Spleen (tissue), 7 donors: ENCODE data around the gene RECQL.

Source experiments
- POLR2AphosphoS5 ChIP-seq, 3 donors: sonication (generic); formaldehyde crosslinking; IDR thresholded peaks; one replicate each; pipeline ENCODE4 v1.5.1; 2017; ENCODE audit warnings: antibody characterized with exemption in 3 of 3
- TF ChIP-seq, protein P1 (sequence below), 11 experiments: fragments of 200-600 bp in 7 of 11; fragments of 450-650 bp in 4 of 11; sonication (generic) in 4 of 11; IDR thresholded peaks in 8 of 11; conservative IDR thresholded peaks in 3 of 11; 1 replicate in 7 of 11; 2 replicates in 4 of 11; pipeline versions ENCODE4 v1.4.0 to v1.8.0; 2016 to 2021; ENCODE audit warnings: antibody characterized with exemption in 11 of 11, inconsistent platforms in 4 of 11, mild to moderate bottlenecking in 1 of 11
- donor health status: DM: no; HTN: no; CAD: no; lungs with moderate emphysema.
- donor health status: DM: no; HTN: no; CAD: no.
- donor health status: DM: no; HTN: no; CAD: no.

DNA sequence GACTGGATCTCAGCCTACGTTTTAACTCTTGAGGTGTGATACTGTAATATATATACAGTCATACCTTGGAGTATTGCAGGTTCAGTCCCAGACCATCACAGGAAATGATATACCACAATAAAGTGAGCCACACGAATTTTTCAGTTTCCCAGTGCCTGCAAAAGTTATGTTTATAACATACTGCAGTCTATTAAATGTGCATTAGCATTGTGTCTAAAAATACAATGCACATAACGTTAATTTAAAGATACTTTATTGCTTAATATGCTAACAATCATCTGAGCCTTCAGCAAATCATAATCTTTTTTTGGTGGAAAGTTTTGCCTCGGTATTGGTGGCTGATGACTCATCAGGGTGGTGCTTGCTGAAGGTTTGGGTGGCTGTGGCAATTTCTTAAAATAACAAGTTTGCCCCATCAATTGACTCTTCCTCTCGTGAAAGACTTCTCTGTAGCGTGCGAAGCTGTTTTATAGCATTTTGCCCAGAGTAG lies 45.1 kb downstream of the RECQL start:
- TF ChIP-seq, protein P1, sequence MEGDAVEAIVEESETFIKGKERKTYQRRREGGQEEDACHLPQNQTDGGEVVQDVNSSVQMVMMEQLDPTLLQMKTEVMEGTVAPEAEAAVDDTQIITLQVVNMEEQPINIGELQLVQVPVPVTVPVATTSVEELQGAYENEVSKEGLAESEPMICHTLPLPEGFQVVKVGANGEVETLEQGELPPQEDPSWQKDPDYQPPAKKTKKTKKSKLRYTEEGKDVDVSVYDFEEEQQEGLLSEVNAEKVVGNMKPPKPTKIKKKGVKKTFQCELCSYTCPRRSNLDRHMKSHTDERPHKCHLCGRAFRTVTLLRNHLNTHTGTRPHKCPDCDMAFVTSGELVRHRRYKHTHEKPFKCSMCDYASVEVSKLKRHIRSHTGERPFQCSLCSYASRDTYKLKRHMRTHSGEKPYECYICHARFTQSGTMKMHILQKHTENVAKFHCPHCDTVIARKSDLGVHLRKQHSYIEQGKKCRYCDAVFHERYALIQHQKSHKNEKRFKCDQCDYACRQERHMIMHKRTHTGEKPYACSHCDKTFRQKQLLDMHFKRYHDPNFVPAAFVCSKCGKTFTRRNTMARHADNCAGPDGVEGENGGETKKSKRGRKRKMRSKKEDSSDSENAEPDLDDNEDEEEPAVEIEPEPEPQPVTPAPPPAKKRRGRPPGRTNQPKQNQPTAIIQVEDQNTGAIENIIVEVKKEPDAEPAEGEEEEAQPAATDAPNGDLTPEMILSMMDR (IDR thresholded peaks at IDR 0.05 in 8 of 11, conservative IDR thresholded peaks at IDR 0.05 in 3 of 11) = no peak
- no peak for TF ChIP-seq POLR2AphosphoS5 (IDR thresholded peaks at IDR 0.05)
